ENCODE data around the gene LBP.
"Not testable (repeated sequence)": the region's sequence is repeated elsewhere in the genome, so short reads cannot be mapped to it uniquely, and the experiment has no call there.

Gene LBP

GRCh38 chr20:38393259-38393658 is 47.0 kb downstream of the LBP start:
- H3K4me1 Mint-ChIP-seq = no peaks in the 10 kb centered on the region
- H3K27me3 Mint-ChIP-seq = no peaks in the 10 kb centered on the region
- no peak overlapping the region for H3K27ac Mint-ChIP-seq
- H3K36me3 Mint-ChIP-seq = no peaks in the 10 kb centered on the region
- no peak overlapping the region for H3K4me3 Mint-ChIP-seq
- H3K9me3 Mint-ChIP-seq = no peaks in the 10 kb centered on the region

- Mint-ChIP-seq H3K4me1 (no peaks in the 10 kb centered on the region), H3K9me3 (no peaks in the 10 kb centered on the region), H3K4me3 (no peak overlapping the region), H3K27me3 (no peaks in the 10 kb centered on the region), H3K36me3 (no peaks in the 10 kb centered on the region), H3K27ac (no peak overlapping the region)
Measured at GRCh38 chr20:38395165-38395564, 48.9 kb downstream of the LBP start.

- not testable (repeated sequence) for H3K27ac Mint-ChIP-seq, H3K9me3 Mint-ChIP-seq, H3K36me3 Mint-ChIP-seq, H3K4me3 Mint-ChIP-seq, H3K27me3 Mint-ChIP-seq, H3K4me1 Mint-ChIP-seq
Measured at GRCh38 chr20:38395751-38396395, 49.6 kb downstream of the LBP start.

- Mint-ChIP-seq H3K36me3 (peaks cover 11% of the 10 kb centered on the region), H3K4me1 (no peaks in the 10 kb centered on the region), H3K27ac (no peak overlapping the region), H3K4me3 (no peak overlapping the region), H3K27me3 (no peaks in the 10 kb centered on the region), H3K9me3 (no peaks in the 10 kb centered on the region)
Measured at GRCh38 chr20:38402089-38402488, 55.8 kb downstream of the LBP start.

- H3K4me1 Mint-ChIP-seq = no peaks in the 10 kb centered on the region
- peaks cover 11% of the 10 kb centered on the region for H3K36me3 Mint-ChIP-seq
- H3K4me3 Mint-ChIP-seq = no peak overlapping the region
- H3K27me3 Mint-ChIP-seq = no peaks in the 10 kb centered on the region
- no peak overlapping the region for H3K27ac Mint-ChIP-seq
- no peaks in the 10 kb centered on the region for H3K9me3 Mint-ChIP-seq
Measured at GRCh38 chr20:38402816-38403215, 56.5 kb downstream of the LBP start.

- Mint-ChIP-seq H3K9me3 (no peaks in the 10 kb centered on the region), H3K36me3 (peaks cover 11% of the 10 kb centered on the region), H3K4me3 (no peak overlapping the region), H3K27me3 (no peaks in the 10 kb centered on the region), H3K4me1 (no peaks in the 10 kb centered on the region), H3K27ac (no peak overlapping the region)
Measured at GRCh38 chr20:38404016-38404415, 57.7 kb downstream of the LBP start.

GRCh38 chr20:38405132-38405531 is 58.9 kb downstream of the LBP start:
- Mint-ChIP-seq H3K9me3 (no peaks in the 10 kb centered on the region), H3K4me1 (no peaks in the 10 kb centered on the region), H3K27me3 (no peaks in the 10 kb centered on the region), H3K4me3 (no peak overlapping the region), H3K27ac (no peak overlapping the region), H3K36me3 (peaks cover 11% of the 10 kb centered on the region)

GRCh38 chr20:38406476-38406875 is 60.2 kb downstream of the LBP start:
- Mint-ChIP-seq H3K36me3 (peaks cover 15% of the 10 kb centered on the region), H3K27me3 (no peaks in the 10 kb centered on the region), H3K4me3 (no peak overlapping the region), H3K9me3 (no peaks in the 10 kb centered on the region), H3K27ac (no peak overlapping the region), H3K4me1 (no peaks in the 10 kb centered on the region)

GRCh38 chr20:38407321-38407720 is 61.0 kb downstream of the LBP start:
- no peaks in the 10 kb centered on the region for H3K4me1 Mint-ChIP-seq
- peaks cover 19% of the 10 kb centered on the region for H3K36me3 Mint-ChIP-seq
- H3K9me3 Mint-ChIP-seq = no peaks in the 10 kb centered on the region
- H3K4me3 Mint-ChIP-seq = no peak overlapping the region
- H3K27me3 Mint-ChIP-seq = no peaks in the 10 kb centered on the region
- no peak overlapping the region for H3K27ac Mint-ChIP-seq

- not testable (repeated sequence) for H3K9me3 Mint-ChIP-seq, H3K4me3 Mint-ChIP-seq, H3K27ac Mint-ChIP-seq, H3K27me3 Mint-ChIP-seq, H3K4me1 Mint-ChIP-seq
- peaks cover 20% of the 10 kb centered on the region for H3K36me3 Mint-ChIP-seq
Measured at GRCh38 chr20:38407822-38408221, 61.5 kb downstream of the LBP start.

GRCh38 chr20:38412877-38413577 is 66.7 kb downstream of the LBP start:
- Mint-ChIP-seq H3K27me3 (no peaks in the 10 kb centered on the region), H3K9me3 (no peaks in the 10 kb centered on the region), H3K36me3 (peaks cover 29% of the 10 kb centered on the region), H3K4me1 (no peaks in the 10 kb centered on the region), H3K4me3 (no peak overlapping the region), H3K27ac (no peak overlapping the region)

GRCh38 chr20:38414769-38415450 is 68.6 kb downstream of the LBP start:
- H3K9me3 Mint-ChIP-seq = no peaks in the 10 kb centered on the region
- H3K36me3 Mint-ChIP-seq = peaks cover 37% of the 10 kb centered on the region
- H3K27me3 Mint-ChIP-seq = no peaks in the 10 kb centered on the region
- no peaks in the 10 kb centered on the region for H3K4me1 Mint-ChIP-seq
- no peak overlapping the region for H3K4me3 Mint-ChIP-seq
- H3K27ac Mint-ChIP-seq = no peak overlapping the region

GRCh38 chr20:38418509-38419204 is 72.4 kb downstream of the LBP start:
- peaks cover 42% of the 10 kb centered on the region for H3K36me3 Mint-ChIP-seq
- peaks cover 10% of the 10 kb centered on the region for H3K4me1 Mint-ChIP-seq
- H3K9me3 Mint-ChIP-seq = no peaks in the 10 kb centered on the region
- peak overlapping the region; percentile 2 for H3K27ac Mint-ChIP-seq
- no peaks in the 10 kb centered on the region for H3K27me3 Mint-ChIP-seq
- H3K4me3 Mint-ChIP-seq = no peak overlapping the region

- no peak overlapping the region for H3K27ac Mint-ChIP-seq
- peaks cover 16% of the 10 kb centered on the region for H3K4me1 Mint-ChIP-seq
Measured at GRCh38 chr20:38420388-38421085, 74.3 kb downstream of the LBP start.

GRCh38 chr20:38421915-38422314 is 75.6 kb downstream of the LBP start:
- Mint-ChIP-seq H3K9me3 (no peaks in the 10 kb centered on the region), H3K27me3 (no peaks in the 10 kb centered on the region)

More at GRCh38 chr20:38420388-38421085, 74.3 kb downstream of the LBP start:
- Mint-ChIP-seq H3K27me3 (no peaks in the 10 kb centered on the region), H3K9me3 (no peaks in the 10 kb centered on the region), H3K4me3 (no peak overlapping the region), H3K36me3 (peaks cover 39% of the 10 kb centered on the region)

More at GRCh38 chr20:38421915-38422314, 75.6 kb downstream of the LBP start:
- peaks cover 35% of the 10 kb centered on the region for H3K36me3 Mint-ChIP-seq
- no peak overlapping the region for H3K4me3 Mint-ChIP-seq
- peak overlapping the region; percentile 71 for H3K27ac Mint-ChIP-seq
- peaks cover 27% of the 10 kb centered on the region for H3K4me1 Mint-ChIP-seq
